ENCODE results near the gene MEX3D.

Gene MEX3D

GRCh38 chr19:1570836-1571235 is 2.7 kb upstream of the MEX3D start:
- DNase-seq (ENCODE audit: low read depth), result no peak
- TF ChIP-seq, protein P1, sequence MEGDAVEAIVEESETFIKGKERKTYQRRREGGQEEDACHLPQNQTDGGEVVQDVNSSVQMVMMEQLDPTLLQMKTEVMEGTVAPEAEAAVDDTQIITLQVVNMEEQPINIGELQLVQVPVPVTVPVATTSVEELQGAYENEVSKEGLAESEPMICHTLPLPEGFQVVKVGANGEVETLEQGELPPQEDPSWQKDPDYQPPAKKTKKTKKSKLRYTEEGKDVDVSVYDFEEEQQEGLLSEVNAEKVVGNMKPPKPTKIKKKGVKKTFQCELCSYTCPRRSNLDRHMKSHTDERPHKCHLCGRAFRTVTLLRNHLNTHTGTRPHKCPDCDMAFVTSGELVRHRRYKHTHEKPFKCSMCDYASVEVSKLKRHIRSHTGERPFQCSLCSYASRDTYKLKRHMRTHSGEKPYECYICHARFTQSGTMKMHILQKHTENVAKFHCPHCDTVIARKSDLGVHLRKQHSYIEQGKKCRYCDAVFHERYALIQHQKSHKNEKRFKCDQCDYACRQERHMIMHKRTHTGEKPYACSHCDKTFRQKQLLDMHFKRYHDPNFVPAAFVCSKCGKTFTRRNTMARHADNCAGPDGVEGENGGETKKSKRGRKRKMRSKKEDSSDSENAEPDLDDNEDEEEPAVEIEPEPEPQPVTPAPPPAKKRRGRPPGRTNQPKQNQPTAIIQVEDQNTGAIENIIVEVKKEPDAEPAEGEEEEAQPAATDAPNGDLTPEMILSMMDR (conservative IDR thresholded peaks at IDR 0.05; ENCODE audit: low read depth, low read length), result no peak
- no peak overlapping the region for H3K4me3 ChIP-seq (ENCODE audit: low read length)

GRCh38 chr19:1569997-1570396 is 1.9 kb upstream of the MEX3D start:
- TF ChIP-seq, protein P1 (conservative IDR thresholded peaks at IDR 0.05; ENCODE audit: low read depth, low read length), result no peak
- H3K4me3 ChIP-seq (ENCODE audit: low read length), result no peak overlapping the region
- no peak for DNase-seq (ENCODE audit: low read depth)

GRCh38 chr19:1567848-1568227 is 287 bp downstream of the MEX3D start:
- no peak for DNase-seq (ENCODE audit: low read depth)
- TF ChIP-seq, protein P1 (conservative IDR thresholded peaks at IDR 0.05; ENCODE audit: low read depth, low read length), result no peak
- H3K4me3 ChIP-seq (ENCODE audit: low read length), result peak overlapping the region; percentile 79

- peak overlapping the region; percentile 79 for H3K4me3 ChIP-seq (ENCODE audit: low read length)
- no peak for DNase-seq (ENCODE audit: low read depth)
- TF ChIP-seq, protein P1 (conservative IDR thresholded peaks at IDR 0.05; ENCODE audit: low read depth, low read length), result no peak
Measured at GRCh38 chr19:1567116-1567847, 843 bp downstream of the MEX3D start.

GRCh38 chr19:1566392-1567115 is 1.6 kb downstream of the MEX3D start:
- DNase-seq (ENCODE audit: low read depth), result peak; percentile 61
- peak overlapping the region; percentile 79 for H3K4me3 ChIP-seq (ENCODE audit: low read length)
- TF ChIP-seq, protein P1 (conservative IDR thresholded peaks at IDR 0.05; ENCODE audit: low read depth, low read length), result no peak

- TF ChIP-seq, protein P1 (conservative IDR thresholded peaks at IDR 0.05; ENCODE audit: low read depth, low read length), result no peak
- no peak overlapping the region for H3K4me3 ChIP-seq (ENCODE audit: low read length)
- DNase-seq (ENCODE audit: low read depth), result no peak
Measured at GRCh38 chr19:1563251-1563650, 4.9 kb downstream of the MEX3D start.

Measured in retinal pigment epithelial cell (primary cell).